Ishikawa (cell line): Measurements from ENCODE around the gene SLC45A1.

Experiments
- CEBPB ChIP-seq: IDR thresholded peaks from 2 replicates; pipeline ENCODE4 v1.6.1; 2012
- CREB1 ChIP-seq: IDR thresholded peaks from 2 replicates; pipeline ENCODE4 v1.6.1; 2012; ENCODE audit warnings: low read depth
- EGR1 ChIP-seq: IDR thresholded peaks from 2 replicates; pipeline ENCODE4 v1.6.1; 2012
- EP300 ChIP-seq: IDR thresholded peaks from 2 replicates; pipeline ENCODE4 v1.6.1; 2012; ENCODE audit warnings: borderline replicate concordance
- FOXM1 ChIP-seq: IDR thresholded peaks from 2 replicates; pipeline ENCODE4 v1.6.1; 2012; ENCODE audit warnings: low read depth, borderline replicate concordance
- NFIC ChIP-seq: IDR thresholded peaks from 2 replicates; pipeline ENCODE4 v1.6.1; 2012
- RAD21 ChIP-seq: IDR thresholded peaks from 2 replicates; pipeline ENCODE4 v1.6.1; 2012; ENCODE audit warnings: low read depth
- TAF1 ChIP-seq: IDR thresholded peaks from 2 replicates; pipeline ENCODE4 v1.6.1; 2012; ENCODE audit warnings: low read depth, mild to moderate bottlenecking
- TCF12 ChIP-seq: IDR thresholded peaks from 2 replicates; pipeline ENCODE4 v1.6.1; 2012; ENCODE audit warnings: low read depth
- TEAD4 ChIP-seq: IDR thresholded peaks from 2 replicates; pipeline ENCODE4 v1.6.1; 2012
- USF1 ChIP-seq: IDR thresholded peaks from 2 replicates; pipeline ENCODE4 v1.6.1; 2012
- YY1 ChIP-seq: IDR thresholded peaks from 2 replicates; pipeline ENCODE4 v1.6.1; 2012; ENCODE audit warnings: low read depth
- ZBTB7A ChIP-seq: IDR thresholded peaks from 2 replicates; pipeline ENCODE4 v1.6.1; 2012; ENCODE audit warnings: low read depth
- TF ChIP-seq, protein P1 (sequence below): IDR thresholded peaks from 2 replicates; pipeline ENCODE4 v1.6.1; 2012; ENCODE audit warnings: low read depth, mild to moderate bottlenecking
- TF ChIP-seq, protein P2 (sequence below): IDR thresholded peaks from 2 replicates; pipeline ENCODE4 v1.6.1; 2012

SLC45A1 gene

DNA sequence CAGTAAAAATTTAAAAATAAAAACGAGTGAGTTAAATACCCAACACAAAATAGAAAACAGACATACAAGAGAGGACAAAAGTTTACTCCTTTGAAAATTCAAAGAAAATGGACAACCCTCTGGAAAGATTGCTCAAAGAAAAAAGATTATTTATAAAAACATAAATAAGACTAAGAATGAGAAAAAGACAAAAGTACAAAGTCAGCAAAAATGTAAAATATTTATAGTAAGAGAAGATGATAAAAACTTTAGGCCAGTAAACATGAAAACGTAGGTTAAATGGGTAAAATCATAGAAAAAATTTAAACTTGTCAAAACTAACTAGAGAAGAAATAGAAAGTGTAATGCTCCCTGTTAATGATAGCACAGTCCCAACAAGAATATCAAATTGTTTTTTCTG, 31.9 kb upstream of the SLC45A1 start:
- TF ChIP-seq EGR1 (no peak), NFIC (no peak), FOXM1 (no peak), ZBTB7A (no peak), TCF12 (no peak), CREB1 (no peak), USF1 (no peak)
- TF ChIP-seq, protein P1, sequence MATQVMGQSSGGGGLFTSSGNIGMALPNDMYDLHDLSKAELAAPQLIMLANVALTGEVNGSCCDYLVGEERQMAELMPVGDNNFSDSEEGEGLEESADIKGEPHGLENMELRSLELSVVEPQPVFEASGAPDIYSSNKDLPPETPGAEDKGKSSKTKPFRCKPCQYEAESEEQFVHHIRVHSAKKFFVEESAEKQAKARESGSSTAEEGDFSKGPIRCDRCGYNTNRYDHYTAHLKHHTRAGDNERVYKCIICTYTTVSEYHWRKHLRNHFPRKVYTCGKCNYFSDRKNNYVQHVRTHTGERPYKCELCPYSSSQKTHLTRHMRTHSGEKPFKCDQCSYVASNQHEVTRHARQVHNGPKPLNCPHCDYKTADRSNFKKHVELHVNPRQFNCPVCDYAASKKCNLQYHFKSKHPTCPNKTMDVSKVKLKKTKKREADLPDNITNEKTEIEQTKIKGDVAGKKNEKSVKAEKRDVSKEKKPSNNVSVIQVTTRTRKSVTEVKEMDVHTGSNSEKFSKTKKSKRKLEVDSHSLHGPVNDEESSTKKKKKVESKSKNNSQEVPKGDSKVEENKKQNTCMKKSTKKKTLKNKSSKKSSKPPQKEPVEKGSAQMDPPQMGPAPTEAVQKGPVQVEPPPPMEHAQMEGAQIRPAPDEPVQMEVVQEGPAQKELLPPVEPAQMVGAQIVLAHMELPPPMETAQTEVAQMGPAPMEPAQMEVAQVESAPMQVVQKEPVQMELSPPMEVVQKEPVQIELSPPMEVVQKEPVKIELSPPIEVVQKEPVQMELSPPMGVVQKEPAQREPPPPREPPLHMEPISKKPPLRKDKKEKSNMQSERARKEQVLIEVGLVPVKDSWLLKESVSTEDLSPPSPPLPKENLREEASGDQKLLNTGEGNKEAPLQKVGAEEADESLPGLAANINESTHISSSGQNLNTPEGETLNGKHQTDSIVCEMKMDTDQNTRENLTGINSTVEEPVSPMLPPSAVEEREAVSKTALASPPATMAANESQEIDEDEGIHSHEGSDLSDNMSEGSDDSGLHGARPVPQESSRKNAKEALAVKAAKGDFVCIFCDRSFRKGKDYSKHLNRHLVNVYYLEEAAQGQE: no peak
- TF ChIP-seq, protein P2, sequence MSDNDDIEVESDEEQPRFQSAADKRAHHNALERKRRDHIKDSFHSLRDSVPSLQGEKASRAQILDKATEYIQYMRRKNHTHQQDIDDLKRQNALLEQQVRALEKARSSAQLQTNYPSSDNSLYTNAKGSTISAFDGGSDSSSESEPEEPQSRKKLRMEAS: no peak

- TF ChIP-seq YY1: no peak
These were observed 24.8 kb upstream of the SLC45A1 start for GRCh38 chr1:8293118-8293517.

- TF ChIP-seq YY1 (no peak), TAF1 (no peak), ZBTB7A (no peak), EP300 (no peak), USF1 (no peak), FOXM1 (no peak), NFIC (no peak), CEBPB (no peak), TCF12 (no peak), TEAD4 (no peak), EGR1 (no peak), RAD21 (no peak), CREB1 (no peak)
- TF ChIP-seq, protein P2: no peak
- TF ChIP-seq, protein P1: no peak
These were observed 24.2 kb upstream of the SLC45A1 start for GRCh38 chr1:8293641-8294169.

GRCh38 chr1:8294170-8294697, 23.7 kb upstream of the SLC45A1 start:
- no peak for TF ChIP-seq USF1
- TF ChIP-seq EP300: no peak
- TF ChIP-seq FOXM1: no peak

DNA sequence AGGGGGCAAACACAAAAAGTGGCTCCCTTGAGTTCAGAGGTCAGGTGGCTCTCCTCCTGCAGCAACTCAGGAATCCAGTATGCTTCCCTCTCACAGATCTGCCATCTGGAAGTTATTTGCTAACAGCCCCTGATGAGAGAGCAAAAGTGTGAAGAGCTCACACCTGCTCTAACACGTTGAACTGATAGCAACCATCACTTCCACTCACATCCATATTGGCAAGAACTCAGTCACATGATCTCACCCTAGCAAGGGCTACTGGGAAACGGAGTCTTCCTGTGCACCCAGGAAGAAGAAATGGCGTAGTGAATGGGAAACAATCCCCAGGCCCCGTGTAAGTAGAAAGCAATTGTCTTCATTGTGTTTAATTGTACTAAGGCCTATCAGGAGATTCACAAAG, 20.7 kb upstream of the SLC45A1 start:
- TF ChIP-seq TCF12: no peak
- peak; percentile 85 for TF ChIP-seq USF1

- TF ChIP-seq FOXM1: no peak
- no peak for TF ChIP-seq YY1
These were observed 18.0 kb upstream of the SLC45A1 start for GRCh38 chr1:8299963-8300362.
